CD4-positive, alpha-beta T cell treated with Interleukin-4 for 1 hour (primary cell): ENCODE measurements around the gene GNG2.

Experiments
- DNase-seq, 2 donors: peaks; one replicate each; pipeline ENCODE4 v3.0.0-alpha.2; 2020 to 2022

Gene GNG2

DNA sequence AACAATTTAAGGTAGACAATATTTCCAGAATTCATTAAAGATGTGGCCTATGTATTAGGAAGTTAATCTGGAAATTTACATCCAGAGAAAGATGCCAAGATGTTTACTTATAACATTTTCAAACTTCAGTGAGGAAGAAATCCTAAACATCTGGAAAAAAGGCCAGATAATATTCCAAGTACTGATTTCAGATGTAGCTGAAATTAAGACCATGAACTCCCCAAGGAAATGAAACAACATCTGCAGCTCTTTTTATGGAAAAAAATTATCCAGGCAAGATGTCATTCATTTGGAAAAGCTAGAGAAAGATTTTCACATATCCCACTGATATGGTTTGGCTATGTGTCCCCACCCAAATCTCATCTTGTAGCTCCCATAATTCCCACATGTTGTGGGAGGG, 35.0 kb downstream of the GNG2 start:
- no peak for DNase-seq

DNA sequence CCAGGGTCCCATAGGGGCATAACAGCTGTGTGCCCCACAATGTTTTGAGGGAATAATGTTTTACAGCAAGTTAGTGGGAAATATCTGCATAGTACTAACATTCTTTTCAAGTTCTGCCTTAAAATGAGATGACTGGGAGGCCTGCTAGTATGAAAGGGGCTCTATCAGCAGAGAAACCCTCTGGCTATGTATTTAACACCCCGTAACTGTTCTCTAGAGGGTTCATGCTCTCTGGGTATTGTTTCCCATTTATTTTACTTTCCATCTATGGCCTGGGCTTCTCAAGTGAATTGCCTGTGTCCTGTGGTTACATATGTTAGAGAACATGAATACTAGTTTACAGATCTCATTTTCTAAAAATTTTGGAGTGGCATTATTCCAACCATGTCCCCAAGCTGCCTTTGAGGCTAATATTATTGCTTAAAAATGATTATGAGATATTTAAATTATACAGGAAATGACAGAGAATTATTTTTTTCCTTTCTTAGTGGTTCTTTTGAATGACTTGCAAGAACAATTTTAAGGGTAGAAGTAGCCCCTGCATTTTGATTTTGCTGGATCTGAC, 37.5 kb downstream of the GNG2 start:
- no peak for DNase-seq

DNA sequence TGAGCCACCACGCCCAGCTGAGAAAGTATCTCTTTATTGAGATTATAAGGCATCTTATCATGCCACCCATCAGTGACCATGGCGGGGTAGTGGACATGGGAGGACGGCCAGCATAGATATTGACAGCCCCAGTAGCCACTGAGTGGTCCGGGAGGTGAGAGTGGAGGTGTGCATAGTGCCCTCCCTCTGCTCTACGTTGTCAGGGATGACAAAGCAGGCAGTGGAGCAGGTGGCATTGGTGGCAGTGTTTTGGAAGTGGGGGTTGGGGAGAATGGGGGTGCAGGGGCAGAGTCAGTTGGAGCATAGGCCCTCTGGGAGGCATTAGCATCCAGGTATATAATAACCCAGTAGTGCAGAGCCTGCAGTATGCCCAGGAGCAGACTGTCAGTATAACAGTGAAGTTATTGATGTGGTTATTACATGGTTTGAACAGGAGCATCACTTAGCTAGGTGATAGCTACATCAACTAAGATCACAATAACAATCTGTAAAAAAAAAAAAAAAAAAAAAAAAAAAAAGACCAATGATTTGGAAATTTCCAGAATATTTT, 41.1 kb downstream of the GNG2 start:
- DNase-seq: peak; percentile 31 to 51

DNA sequence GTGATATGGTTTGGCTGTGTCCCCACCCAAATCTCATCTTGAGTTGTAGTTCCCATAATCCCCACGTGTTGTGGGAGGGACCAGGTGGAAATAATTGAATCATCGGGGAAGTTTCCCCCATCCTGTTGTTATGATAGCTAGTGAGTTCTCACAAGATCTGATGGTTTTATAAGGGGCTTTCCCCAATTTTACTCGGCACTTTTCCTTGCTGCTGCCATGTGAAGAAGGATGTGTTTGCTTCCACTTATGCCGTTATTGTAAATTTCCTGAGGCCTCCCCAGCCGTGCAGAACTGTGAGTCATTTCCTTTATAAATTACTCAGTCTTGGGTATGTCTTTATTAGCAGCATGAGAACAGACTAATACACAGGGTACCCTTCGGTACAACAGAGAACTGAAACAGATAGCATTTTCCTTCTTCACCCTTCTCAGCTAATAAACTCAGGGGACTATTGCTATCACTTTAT, 45.3 kb downstream of the GNG2 start:
- DNase-seq: peak; percentile 77 to 80

DNA sequence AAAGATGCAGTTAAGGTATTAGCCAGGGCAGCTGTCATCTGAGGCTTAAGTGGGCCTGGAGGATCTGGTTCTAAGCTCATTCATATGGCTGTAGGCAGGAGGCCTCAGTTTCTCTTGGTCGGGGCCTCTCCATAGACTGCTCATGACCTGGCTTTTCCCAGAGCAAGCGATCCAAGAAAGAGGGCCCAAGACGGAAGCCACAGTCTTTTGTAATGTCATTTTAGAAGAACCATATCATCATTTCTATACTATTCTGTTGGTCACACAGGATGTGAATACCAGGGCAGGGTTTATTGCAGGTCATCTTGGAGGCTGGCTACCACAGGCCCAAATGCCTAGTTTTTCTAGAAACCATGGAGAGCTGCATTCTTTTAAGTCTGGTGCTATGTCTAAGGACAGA, 47.7 kb downstream of the GNG2 start:
- no peak for DNase-seq

DNA sequence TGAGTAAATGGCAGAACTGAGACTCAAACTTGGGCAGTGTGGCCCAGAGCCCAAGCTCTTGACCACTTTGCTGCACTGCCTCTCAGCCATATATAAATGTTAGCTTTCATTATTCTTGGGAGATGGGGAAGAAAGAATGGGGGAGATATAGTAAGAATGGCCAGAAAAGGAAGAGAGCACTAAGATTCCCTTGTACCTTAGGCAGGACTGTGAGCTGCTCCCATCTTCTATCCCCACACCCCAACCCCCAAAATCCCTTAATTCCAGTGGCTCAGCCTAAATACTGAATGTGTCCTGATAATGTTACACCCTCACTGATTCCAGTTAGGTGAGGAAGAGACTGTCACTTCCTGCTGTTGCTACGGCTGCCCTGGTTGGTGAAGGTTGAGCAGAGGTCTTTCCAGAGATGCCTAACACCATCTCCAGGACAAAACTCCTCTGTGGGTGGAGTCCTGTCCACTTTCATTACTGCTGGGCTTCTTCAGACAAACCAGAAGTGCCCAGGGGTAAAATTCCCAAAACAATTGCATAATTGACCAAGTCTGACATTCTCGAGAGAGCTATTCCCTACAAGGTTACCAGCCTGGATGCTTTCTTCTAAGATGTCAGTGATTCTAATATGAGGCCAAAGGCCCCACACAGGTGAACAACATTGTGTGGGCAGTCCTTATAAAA, 51.8 kb downstream of the GNG2 start:
- DNase-seq: no peak

DNA sequence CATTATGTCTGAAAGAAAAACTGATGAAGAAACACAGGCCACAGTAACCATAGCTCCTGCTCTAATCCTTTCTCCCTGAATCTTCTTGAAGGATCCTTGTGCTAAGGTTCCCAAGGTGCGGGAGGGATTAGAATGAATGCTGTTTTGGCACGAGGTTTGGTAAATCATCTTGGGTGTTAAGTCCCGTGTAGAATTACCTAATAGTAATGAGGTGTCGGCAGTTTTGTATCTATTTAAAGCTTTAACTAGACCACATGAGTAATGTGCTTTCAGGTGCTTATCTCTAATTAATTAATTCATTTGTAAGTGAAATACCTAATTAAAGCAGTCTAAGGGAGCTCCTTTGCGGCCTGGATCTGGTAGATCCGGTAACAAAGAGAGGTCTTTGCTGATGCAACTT, 53.9 kb downstream of the GNG2 start:
- no peak for DNase-seq

DNA sequence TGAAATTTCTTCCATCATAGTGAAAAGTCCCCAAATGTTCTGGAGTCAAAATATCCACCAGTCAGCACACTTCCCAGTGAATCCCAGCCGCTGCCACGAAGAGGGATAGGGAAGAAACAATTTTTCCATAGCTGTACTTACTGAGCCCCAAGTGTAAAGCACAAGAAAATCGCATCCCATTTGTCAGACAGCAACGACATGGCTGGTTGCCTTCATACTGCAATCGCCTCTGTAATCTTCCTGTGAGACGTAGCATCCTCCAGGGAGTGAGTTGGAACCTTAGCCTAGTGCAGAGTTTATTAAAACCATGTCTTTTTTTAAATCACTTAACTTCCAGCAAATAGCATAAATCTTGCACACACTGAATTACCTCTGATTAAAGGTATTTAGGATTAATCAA, 56.8 kb downstream of the GNG2 start:
- no peak for DNase-seq

DNA sequence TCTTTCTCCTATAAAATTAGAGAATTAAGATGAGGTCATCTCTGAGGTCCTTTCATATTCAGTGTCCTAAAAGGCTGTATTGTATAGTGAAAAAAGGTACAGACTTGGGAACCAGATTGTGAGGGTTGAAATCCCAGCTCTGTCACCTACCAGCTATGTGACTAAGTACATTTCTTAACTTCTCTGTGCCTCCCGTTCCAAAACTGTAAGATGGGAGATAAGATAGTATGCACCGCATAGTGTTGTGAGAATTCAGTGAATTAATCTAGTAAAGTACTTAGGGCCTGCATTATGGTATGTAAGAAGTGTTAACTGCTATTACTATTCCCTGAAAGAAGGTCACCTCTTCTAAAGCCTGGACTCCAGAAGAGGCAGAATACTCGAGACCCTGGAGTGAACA, 60.6 kb downstream of the GNG2 start:
- DNase-seq: no peak

DNA sequence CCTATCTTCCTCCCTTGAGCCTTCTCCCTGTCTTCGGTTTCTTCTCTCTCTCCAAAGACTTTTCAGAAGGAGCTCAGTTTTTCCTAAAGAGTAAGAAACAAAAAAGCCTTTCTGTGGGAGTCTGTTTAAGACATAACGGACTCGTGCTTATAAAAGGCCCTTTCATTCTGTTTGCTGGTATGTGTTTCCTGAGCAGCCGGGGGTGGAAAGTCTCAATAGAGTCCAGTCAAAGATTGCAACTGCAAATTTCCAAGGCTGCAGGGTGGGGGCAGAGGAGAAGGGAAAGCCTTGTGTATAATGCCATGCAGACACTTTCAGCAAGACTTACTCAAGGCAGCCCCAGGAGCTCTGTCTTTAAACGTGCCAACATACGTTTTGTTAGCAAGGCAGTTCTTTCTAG, 62.2 kb downstream of the GNG2 start:
- no peak for DNase-seq

DNA sequence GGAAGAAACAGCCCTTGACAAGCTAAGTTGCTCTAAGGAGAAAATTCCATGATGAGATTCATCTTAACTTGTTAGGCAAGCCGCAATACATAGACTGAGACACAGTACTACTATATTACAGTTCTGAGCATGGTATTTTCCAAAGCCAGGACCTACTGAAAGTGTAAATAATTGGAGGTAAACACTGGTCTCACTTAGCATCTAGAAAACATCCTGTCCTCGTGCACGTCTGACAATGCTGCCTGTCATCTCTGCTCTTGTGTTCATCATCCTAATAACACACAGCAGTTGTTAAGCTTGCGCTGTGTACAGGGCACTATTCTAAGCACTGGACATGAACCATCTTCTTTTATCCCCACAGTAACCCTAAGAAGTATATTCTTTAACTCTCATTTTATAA, 64.2 kb downstream of the GNG2 start:
- no peak for DNase-seq

DNA sequence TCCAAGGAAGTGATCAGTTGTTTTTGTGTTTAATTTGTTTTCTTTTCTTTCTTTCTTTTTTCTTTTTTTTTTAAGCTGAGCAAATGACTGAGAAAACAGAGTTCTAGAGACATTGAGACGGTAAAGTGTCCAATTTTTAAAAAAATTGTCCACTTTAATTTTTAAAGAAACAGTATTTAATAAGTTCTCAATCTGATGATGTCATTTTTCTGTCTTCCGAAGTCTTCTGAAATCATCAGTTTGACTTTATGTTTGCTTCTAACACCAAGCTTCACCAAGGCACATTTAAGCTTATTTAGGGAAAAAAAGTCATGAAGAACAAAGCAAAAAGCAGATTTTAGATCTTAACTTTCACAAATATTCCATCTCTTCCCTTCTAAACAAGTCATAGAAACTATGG, 65.6 kb downstream of the GNG2 start:
- DNase-seq: no peak

DNA sequence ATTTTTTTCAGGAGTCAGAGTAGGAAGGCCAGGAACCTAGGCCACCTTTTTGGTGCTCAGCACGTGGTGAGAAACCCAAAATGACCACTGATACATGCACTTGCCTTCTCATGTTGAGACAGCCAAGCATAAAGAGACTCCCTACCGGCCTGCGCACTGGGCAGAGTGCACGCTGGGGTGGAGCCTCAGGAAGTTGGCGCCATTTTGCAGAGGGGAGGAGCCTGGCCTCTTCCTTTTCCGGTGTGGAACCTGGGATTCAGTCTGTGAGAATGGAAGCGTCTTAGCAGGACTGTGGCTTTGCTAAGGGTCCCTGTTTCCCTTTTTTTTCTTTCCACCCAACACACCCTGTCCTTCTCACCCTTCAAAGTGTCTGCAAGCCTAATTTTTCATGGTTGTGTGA, 66.0 kb downstream of the GNG2 start:
- DNase-seq: no peak

DNA sequence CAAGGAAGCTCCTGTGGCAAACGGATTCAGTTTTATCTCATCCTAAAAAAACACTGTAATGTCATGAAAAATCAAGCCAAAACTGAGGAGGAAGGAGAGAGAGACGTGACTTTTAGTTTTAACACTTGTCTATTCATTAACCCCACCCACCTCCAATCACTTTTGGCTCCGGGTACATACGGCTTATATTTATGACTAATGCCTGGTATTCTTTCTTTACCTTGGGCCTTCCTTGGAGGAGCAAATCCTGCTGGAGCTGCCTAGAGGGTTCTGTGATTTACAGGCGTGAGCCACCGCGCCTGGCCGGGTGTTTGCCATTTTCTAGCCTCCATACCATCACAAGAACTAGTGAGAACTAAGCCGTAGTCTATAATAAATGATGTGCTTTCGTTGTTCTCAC, 68.2 kb downstream of the GNG2 start:
- DNase-seq: no peak

DNA sequence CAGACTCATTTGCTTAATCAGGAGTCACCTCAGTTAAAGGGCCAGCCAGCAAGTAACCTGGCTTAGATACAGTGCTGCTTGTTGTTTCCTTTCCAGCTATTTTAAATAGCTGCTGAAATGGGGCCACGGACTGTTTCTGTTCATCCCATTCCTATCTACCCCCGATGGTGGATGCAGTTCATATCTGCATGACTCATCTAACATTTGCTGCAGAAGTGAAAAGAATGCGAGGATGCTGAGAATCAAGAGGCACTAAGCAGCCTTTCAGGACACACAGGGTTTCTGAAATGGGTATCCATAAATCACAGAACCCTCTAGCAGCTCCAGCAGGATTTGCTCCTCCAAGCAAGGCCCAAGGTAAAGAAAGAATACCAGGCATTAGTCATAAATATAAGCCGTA, 68.8 kb downstream of the GNG2 start:
- no peak for DNase-seq

DNA sequence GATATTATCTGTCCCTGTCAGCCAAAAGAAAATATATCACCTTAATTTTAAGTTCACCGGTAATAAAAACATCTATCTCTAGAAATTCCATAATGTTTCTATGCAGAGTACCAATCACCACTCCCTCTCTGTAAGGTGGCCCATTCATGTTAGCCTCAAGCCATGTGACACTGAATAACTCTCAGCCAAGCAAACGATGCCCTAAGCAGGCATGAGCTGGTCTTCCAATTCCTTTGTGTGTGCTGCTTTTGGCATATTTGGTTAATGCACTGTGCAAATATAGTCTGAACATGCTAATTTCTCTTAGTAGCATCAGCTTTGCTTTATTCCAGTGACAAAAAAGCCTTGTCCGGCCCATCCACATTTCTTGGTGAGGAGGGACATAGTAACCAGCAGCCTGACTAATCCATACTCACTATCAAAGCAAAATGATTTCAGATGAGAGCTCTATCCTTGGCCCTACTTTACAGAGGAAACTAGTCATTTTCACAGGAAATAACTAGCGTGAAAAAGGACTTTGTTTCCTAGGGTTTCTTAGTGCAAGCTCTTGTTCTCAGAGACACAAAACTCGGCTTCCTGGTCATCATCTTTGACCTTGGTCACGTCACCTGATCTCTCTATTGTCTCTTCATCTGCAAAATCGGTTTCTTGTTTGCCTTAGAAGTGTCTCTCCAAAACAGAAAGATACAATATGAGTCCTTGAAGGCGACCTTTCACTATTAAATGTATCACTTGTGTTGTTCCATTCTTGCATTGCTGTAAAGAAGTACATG, 69.7 kb downstream of the GNG2 start:
- DNase-seq: no peak

DNA sequence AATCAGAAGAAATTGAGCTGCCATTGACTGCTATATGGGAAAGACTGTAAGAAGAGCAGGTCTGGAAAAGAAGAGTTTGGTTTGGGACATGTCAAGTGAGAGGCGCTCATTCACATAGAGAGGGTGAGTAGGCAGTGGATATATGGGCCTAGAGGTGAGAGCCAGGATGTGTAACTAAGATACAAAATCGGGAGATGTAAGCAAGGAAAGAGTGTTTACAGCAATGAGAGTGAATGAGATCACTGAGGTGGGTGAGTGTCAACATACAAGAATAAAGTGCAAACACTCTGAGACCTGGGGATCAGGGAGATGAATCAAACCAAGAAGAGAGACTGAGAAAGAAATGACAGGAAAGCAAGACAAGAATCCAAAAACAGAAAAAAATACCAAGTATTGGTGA, 70.9 kb downstream of the GNG2 start:
- DNase-seq: no peak

DNA sequence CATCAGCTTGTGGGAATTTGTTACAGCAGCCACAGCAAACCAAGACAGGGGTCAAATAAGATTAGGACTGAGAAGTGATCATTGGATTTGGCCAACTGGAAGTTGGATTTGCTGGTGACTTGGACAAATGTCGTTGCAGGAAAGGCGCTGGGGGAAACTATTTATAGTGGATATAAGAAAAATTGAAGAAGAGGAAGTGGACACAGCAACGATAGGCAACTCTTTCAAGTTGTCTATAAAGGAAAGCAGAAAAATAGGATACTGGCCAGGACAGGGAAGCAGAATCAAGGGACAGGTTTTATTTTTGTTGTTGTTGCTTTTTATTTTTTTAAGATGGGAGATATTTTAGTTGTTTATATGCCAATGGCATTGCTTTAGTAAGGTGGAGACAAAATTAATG, 72.8 kb downstream of the GNG2 start:
- no peak for DNase-seq

DNA sequence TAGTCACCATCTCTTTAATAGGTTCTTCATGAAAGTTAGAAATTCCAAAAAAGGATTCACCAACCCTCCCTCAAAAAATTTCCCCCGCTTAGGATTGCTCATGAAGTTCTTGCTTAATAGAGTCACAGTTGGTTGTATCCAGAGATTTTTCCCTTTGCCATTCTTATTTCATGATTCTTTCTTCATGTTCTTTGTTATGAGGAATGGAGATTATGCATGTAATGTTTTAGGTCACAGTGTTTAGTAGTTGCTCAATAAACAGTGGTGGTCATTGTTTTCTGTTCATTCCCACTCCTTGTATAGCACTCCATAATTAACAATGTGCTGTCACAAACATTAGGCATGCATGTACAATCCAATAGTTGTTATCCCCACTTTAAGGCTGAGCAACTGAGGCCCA, 77.7 kb downstream of the GNG2 start:
- DNase-seq: no peak

DNA sequence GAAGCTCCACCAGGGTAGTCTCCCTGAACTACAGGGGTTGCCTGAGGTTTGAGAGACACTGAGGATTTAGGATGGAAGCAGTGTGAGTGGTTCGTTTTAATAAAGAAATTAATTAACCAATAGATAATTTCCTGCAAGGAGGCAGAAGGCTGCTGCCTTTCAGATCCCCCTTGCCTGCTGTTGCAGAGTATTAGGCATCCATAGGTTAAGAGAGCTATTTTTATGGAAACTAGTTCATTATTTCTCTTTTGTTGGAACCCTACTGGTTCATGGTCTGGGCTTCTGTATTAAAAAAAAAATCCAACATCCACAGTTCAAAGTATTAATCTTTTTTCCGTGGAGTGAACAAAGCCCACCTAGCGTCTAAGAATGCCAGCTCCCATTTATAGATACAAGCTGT, 78.4 kb downstream of the GNG2 start:
- DNase-seq: no peak

DNA sequence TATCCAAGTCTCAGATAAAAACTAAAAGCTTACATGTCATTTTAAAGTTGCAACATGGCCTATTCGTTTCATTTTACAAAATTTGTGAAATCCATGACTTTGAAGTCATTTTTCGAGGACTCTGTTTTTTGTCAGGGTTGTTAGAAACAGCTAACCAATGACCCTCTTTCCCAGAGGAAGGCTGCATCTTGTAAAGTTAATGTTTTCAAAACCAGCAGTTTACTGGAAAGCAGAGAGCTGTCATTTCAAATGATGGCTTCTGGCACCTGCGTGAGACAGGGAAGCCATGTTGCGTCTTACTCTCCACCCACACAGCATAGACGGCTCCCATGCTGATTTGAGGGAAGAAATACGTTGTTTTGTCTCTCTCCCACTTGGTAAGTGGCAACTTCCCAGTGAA, 78.8 kb downstream of the GNG2 start:
- no peak for DNase-seq

DNA sequence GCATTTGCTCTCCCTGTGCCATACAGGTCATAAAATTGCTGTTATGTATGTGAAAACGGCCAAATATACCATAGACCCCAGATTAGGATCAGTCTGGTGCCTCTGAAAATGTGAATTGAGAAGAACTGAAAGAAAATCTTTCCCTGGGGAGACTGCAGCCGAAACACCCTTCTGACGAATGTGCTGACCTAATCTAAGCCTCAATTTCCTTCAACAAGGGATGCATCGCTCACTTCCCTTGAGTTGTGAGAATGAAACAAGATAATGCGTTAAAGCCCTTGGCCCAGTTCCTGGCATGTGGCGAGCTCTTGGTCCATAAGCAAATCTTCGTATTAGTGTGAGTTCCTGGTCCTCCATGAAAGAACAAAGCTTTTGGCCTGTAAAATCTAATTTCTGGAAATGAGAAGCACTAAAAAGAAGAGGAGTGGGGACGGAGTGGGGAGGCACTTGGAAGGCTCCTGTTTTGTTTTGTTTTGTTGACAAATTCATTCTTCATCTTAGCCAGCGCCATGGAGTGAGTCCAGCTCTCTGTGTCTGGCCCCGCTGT, 79.4 kb downstream of the GNG2 start:
- DNase-seq: no peak

DNA sequence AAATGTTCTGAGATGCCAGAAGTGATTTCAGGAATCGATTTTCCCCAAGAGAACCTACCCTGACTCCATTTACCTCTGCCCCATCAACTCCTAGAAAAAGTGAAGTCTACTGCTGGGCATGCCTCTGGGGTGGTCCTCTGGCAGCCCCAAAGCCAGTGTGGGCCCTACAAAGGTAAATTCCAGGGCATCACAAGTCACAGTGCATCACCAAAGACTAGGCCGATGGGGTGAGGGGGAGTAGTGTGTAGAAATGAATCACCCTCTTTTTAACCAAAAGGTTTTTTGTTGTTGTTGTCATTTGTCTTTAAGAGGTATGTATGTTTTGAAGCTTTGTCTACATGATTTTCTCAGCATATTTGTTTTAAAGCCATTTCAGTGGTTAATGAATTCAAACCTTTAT, 82.6 kb downstream of the GNG2 start:
- DNase-seq: no peak

DNA sequence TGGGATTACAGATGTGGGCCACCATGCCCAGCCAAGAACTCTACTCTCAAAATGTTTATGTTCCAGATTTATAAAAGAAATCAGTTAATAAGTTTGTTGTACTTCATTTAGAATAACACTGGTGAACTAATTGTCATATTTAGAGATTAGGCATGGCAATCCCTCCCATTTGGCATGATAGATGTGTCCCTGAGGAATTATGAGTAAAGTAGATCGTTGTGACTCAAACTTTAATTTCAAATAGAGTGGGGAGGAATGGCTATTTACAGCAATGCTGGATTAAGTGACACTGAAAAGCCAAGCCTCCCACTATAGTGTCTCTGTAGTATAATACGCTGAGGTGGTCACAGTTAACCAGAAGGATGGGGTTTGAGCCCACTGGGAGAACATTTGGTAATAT, 89.6 kb downstream of the GNG2 start:
- no peak for DNase-seq
